Medulla oblongata (tissue), 1 donor: ENCODE results near the gene FCMR.

ENCODE experiments used
- DNase-seq: peaks from one replicate; pipeline ENCODE4 v3.0.0-alpha.2; 2015; ENCODE audit errors: extremely low spot score

The FCMR gene

GRCh38 chr1:206923009-206923960 lies 1.5 kb upstream of the FCMR start:
- DNase-seq: peak; percentile 17

GRCh38 chr1:206922524-206922923 lies 783 bp upstream of the FCMR start:
- no peak for DNase-seq

DNA sequence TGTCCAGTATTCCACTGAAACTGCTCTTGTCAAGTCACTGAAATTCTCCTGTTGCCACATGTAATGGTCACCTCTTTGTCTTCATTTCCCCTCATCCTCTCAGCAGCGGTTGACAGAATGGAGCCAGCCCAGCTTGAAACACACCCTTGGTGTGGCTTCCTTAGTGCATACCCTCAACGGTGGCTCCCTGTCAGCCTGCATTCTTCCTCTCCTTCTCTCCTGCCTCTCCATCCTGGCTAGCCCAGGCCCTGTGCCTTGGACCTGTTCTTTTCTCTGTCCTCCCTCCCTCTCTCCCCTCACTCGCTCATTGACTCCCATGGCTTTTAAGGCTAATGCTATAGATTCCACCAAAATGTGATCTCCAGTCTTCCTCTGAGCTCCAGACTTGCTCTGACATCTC lies 3.7 kb downstream of the FCMR start:
- no peak for DNase-seq

- DNase-seq: no peak
Measured at GRCh38 chr1:206916000-206916709, 5.6 kb downstream of the FCMR start.

DNA sequence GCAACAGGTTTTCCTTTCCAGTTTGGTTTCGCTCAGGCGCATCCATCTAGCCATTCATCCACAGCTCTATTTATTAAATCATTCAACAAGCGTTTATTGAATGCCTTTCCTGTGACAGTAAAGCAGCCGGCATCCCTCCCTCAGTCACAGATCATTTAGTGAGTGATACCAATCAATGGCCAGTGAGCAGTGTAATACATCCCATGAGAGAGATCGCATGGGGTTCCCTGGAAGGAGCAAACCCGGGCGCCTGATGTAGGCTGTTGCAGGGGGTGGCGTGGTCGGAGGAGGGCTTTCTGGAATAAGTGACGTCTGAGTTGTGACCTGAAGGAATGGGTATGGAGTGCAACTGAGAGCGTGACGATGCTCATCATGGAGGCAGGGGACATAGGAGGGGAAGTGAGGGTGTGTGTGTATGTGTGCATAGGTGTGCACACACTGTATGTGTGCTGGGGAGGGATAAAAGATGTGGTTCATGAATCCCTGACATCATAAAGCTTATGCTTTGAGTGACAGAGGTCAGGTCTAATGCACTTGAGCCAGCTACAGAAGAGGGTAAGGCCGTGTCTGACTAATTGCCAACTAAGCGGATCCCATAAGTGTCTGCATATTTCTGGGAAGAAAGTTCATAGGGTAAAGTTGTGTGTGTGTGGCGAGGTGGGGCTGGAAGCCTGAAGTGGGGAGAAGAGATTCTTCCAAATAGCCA lies 6.6 kb downstream of the FCMR start:
- no peak for DNase-seq

DNA sequence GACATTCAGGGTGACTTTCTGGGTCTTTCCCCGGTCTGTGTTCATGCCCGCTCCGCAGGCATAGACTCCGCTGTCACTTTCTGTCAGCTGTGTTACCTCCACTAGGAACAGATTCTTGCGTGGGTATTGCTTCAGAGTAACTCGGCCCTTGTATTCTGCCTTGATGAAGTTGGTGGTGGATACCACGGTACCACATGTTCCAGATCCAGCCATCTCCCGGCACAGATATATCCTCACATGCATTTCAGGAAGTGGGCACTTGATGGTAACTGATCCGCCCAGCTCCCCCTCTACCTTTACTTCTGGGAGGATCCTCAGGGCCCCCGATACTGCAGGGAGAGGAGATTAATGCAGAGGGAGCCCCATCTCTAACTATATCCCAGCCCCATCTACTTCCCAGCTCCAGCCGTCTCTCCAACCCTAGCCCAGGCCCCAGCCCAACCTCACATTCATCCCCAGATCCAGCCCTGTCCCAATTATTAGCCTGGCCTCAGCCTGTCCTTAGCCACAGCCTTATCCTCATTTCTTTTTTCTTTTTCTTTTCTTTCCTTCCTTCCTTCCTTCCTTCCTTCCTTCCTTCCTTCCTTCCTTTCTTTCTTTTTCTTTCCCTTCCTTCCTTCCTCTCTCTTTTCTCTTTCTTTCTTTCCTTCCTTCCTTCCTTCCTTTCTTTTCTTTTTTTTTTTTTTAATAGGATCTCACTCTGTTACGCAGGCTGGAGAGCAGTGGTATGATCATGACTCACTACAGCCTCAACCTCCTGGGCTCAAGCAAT lies 7.8 kb downstream of the FCMR start:
- DNase-seq: no peak

DNA sequence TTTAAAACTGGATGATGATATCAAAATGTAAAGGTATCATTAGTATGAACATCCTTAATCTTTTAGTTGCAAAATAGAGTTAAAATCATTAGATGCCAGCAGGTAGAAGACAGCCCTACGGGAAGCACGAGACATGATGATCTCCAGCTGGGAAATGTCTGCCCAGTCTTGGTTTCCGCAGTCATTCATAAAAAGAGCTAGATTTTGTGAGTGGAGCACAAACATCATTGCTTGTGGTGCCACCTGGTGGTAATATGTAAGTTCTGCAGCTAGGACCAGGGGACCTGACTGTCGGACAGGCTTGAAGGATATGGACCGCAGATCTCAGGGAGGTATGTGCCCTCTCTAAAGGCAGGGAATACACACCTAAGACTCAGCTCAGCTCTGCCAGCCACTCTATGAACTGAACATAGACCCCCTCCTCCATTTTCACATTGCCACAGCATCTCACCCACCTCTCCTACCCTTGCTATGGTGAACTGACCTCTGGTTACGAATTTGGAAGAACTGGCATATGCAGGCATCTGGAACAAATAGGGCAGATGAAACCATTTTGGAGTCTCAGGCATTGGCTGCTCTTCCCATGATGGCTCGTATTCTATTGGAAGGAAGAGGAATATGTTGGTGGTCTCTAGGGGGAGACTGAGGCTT lies 9.2 kb downstream of the FCMR start:
- peak; percentile 93 for DNase-seq

GRCh38 chr1:206911064-206911663 lies 10.6 kb downstream of the FCMR start:
- DNase-seq: peak; percentile 55

DNA sequence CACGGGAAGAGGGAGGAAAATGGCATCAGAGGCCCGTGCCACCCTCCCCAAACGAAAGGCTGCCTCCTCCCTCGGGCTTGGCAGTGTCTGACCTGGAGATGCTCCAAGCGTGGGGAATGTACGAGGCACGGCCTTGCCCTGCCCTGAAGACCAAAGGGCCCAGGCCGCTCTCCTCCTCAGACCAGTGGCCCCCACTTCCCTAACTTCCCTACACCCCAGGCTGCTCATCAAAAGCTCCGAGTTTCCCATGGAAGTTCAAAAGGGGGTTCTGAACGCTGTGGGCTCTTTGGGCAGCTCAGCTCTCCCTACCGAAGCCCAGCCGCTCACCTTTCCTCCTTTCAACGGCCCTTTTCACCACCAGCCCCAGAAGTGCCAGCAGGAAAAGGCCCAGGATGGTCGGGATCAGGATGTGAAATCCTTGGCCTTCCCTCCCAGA lies 11.8 kb downstream of the FCMR start:
- no peak for DNase-seq

GRCh38 chr1:206909161-206909882 lies 12.4 kb downstream of the FCMR start:
- DNase-seq: no peak

DNA sequence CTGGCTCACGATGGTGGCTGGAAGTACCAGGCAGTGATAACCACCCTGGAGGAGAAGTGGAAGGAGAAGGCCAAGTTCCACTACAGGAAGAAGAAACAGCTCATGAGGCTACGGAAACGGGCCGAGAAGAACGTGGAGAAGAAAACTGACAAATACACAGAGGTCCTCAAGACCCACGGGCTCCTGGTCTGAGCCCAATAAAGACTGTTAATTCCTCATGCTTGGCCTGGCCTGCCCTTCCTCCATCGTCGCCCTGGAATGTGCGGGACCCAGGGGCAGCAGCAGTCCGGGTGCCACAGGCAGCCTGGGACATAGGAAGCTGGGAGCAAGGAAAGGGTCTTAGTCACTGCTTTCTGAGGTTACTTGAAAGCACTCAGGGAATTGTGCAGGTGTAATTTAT lies 13.7 kb downstream of the FCMR start:
- no peak for DNase-seq

DNA sequence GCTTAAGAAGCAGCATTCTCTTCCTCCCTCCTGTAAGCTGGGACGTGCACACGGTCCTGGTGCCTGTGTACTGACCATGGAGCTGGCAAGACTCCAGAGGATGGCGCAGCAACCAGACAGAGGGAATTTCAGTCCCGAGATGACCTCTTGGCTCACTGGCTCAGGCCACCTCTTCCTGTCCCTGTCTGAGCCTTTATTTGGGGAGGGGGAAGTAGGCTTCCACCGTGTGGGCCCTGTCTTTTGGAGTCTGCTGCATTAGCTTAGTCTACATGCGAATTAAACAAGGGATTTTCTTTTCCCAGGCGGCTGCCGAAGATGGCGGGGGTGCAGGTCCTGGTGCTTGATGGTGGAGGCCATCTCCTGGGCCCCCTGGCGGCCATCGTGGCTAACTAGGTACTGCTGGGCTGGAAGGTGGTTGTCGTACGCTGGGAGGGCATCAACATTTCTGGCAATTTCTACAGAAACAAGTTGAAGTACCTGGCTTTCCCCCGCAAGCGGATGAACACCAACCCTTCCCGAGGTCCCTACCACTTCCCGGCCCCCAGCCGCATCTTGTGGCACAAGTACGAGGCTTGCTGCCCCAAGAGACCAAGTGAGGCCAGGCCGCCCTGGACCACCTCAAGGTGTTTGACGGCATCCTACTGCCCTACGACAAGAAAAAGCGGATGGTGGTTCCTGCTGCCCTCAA lies 14.3 kb downstream of the FCMR start:
- no peak for DNase-seq

- no peak for DNase-seq
Measured at GRCh38 chr1:206905295-206906164, 16.2 kb downstream of the FCMR start.

GRCh38 chr1:206904423-206905142 lies 17.2 kb downstream of the FCMR start:
- no peak for DNase-seq

GRCh38 chr1:206903687-206904086 lies 18.1 kb downstream of the FCMR start:
- DNase-seq: no peak

DNA sequence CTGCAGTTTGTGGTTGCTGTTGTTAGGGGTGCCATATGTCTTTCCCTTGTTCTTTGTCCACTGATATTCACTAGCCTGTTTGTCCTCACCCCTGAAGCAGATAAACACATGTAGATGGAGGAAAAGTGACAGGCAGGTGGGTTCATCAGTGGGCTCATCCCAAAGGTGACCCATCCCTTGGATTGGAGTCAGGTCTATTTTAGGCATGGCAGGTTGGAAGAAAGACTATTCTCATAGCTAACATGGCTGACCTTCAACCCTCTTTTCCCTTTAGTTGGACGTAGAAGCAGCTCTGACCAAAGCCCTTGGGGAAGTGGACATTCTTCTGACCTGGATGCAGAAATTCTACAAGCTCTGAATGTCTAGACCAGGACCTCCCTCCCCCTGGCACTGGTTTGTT lies 19.0 kb downstream of the FCMR start:
- DNase-seq: no peak

GRCh38 chr1:206901944-206902343 lies 19.8 kb downstream of the FCMR start:
- no peak for DNase-seq

- DNase-seq: no peak
Measured at GRCh38 chr1:206900149-206900548, 21.6 kb downstream of the FCMR start.
